NCI-H82 treated with DMSO at 0.1 percent for 48 hours (cell line): ENCODE measurements around the gene RNF40.

Experiments
- DNase-seq: peaks from one replicate; lab custom pipeline; 2025; ENCODE audit not compliant: unreplicated experiment; lab: John Stamatoyannopoulos, UW

RNF40 gene

DNA sequence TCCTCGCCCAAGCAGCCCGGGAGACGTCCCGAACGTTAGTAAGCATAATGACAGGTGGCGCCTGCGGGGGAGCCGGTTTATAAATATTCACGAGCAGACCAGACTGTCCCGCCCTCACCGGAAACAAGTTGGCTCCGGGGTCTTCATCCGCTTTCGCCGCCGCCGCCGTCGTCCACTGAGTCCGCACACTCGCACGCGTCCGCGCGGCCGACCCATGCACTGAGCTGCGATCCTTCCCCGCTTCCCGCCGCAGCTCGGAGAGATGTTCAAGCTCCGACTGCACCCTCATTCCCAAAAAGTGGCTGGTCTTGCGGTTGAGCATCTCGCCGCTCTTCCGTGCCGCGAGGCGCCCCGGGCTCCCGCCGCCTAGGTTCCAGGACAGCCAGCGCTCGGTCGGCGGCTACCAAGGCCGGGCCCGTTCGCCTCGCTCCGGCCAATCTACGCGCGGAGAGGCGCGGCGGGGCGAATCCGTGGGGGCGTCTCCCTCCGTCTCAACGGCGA lies 645 bp upstream of the RNF40 start:
- DNase-seq: no peak

GRCh38 chr16:30762991-30763725 lies 1.0 kb downstream of the RNF40 start:
- DNase-seq: no peak

DNA sequence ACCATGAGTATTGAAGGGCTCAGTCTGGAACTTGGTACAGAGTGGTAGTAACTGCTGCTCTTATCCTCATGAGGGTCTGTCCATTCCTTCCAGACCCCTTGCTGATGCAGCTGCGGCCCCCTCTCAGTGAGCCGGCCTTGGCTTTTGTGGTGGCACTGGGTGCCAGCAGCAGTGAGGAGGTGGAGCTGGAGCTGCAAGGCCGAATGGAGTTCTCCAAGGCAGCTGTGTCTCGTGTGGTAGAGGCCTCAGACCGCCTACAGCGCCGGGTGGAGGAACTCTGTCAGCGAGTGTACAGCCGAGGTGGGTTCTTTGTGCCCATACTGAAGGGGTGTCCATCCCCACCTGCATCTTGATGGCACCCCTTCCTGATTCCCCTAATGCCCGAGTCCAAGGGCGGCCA lies 2.0 kb downstream of the RNF40 start:
- no peak for DNase-seq

GRCh38 chr16:30764816-30765465 lies 2.8 kb downstream of the RNF40 start:
- DNase-seq: no peak

GRCh38 chr16:30766206-30766932 lies 4.2 kb downstream of the RNF40 start:
- no peak for DNase-seq

DNA sequence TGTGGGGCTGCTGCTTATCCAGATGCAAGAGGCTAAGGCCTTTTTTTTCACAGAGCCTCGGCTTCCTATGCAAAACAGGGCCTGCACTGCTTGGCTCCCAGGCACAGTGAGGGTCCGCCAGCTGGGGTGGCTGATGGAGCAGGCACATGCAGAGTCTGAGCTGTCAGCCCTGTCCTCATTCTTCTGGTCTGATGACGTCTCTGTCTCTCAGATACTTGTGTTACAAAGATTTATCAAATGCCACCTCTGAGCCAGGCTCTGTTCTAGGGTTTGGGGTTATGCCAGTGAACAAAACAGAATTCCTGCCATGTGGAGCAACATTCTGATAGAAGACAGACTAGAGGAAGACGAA lies 4.8 kb downstream of the RNF40 start:
- DNase-seq: no peak

GRCh38 chr16:30767767-30768465 lies 5.8 kb downstream of the RNF40 start:
- no peak for DNase-seq

GRCh38 chr16:30768583-30769181 lies 6.6 kb downstream of the RNF40 start:
- no peak for DNase-seq

- no peak for DNase-seq
Observed at GRCh38 chr16:30769379-30770089, 7.4 kb downstream of the RNF40 start.

DNA sequence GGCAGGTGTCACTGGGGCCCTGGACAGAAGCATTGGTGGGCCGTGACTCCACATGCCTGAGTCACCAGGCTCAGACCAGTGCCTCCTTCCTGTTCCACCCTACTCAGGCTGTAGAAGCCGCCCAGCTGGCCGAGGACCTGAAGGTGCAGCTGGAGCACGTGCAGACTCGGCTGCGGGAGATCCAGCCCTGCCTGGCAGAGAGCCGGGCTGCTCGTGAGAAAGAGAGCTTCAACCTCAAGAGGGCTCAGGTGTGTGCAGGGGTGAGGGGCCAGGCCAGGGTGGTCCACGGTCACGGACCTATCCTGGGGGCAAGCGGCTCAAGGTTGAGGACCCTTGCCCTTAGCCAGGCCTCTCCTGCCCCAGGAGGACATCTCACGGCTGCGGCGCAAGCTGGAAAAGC lies 9.6 kb downstream of the RNF40 start:
- no peak for DNase-seq

DNA sequence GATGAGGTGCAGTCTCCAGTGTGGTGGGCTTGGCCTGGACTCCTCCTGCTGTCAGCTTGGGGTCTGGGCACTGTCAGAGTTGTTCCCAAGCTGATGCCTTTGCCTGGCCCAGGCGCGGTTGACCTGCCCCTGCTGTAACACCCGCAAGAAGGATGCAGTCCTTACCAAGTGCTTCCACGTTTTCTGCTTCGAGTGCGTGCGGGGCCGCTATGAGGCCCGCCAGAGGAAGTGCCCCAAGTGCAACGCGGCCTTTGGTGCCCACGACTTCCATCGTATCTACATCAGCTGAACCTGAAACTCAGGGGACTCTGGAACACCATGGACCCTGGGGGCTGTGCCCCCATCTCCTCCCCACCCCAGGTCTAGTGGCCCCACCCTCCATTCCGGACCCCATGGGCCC lies 11.7 kb downstream of the RNF40 start:
- no peak for DNase-seq

DNA sequence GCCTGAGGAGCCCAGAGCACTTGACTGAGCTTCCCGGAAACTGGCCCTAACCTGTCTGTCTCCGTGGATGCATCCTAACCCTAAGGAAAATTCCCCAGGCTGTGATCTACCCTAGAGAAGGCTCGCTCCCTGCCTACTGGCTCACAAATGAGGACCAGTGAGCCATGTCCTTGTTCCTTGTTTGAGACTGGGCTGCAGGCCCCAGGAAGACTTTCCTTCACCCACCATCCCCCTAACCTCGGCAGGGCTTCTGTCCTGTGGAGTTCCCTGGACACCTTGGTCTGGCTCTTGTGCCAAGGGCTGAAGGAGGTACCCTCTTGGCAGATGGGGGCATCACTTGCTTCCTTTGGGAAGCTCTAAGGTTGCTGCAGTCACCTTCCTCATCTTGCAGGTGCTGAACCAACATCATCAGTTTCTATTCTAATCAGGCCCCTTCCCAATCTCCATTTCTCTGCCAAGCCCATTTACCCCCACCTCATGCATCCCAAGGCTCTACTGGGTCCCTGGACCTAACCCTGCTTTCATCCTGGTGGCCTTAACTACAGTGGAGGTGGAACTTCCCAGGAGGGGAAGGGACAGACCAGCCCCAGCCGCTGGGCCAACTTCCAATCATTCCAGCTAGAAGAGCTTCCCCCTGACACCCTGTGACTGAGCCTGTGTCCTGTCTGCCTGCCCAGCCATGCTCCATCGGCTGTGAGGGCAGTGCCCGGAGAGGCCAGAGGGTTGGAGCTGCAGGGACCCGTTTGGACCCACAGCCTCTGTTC lies 12.4 kb downstream of the RNF40 start:
- DNase-seq: no peak

GRCh38 chr16:30775131-30775391 lies 12.9 kb downstream of the RNF40 start:
- DNase-seq: no peak

- peak; percentile 59 for DNase-seq
Observed at GRCh38 chr16:30775392-30776188, 13.5 kb downstream of the RNF40 start.

DNA sequence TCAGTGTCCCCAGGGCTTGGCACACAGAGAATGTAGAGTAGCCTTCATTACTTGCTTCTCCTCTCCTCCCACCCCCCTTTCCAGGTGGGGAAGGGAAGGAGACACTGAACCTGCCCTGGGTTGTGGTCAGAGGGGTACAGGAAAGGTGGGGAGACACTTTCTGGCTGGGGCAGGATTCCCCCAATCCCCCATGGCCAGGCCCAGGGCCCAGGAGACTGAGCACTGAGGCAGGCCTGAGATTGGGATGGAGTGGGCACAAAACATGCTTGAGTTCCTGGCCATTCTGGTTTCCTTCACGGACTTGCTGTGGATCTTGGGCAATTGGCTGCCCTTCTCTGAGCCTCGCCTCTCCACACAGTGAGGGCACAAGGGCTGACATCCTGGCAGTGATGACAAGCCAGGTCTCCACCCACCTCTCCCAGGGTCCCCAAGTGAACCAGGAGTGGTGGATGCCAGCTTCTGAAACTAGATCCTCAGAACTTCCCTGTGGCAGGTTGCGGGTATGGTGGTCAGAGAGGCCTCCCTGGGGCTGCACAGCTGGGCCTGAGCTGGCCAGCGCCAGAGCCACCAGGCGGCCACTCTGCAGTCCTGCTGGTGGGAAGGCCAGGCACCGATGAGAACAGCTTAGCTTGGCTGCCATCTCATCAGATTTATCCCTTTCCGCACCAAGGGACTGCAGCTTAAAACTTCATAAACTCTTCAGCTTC lies 15.6 kb downstream of the RNF40 start:
- no peak for DNase-seq

- DNase-seq: peak; percentile 16
Observed at GRCh38 chr16:30778549-30779244, 16.6 kb downstream of the RNF40 start.

GRCh38 chr16:30779596-30779995 lies 17.5 kb downstream of the RNF40 start:
- no peak for DNase-seq

DNA sequence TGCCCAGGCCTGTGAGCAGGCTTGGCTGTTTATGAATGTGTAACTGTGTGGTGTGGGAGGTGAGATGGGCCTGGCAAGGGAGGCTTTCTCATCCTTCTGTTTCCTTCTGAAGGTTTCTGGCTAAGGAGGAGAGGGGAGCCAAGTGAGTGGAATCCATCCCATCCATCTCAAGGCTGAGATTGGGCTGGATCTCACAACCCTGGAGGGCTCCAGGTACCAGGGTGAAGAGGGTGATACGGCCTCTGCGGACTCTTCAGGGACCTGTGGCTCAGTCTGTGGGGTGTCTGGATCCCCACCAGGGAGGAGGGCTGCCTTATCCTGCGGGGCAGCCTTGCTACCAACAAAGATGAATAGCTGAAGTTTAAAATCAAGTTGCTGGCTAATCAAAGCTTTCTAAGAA lies 17.9 kb downstream of the RNF40 start:
- DNase-seq: no peak
